ENCODE measurements around the gene GALNT9. TPM values are rescaled to one million over a fixed set of nuclear protein-coding genes. Genes with fewer than 3 reads are reported as not detected.

GALNT9 gene
- total and polyA plus RNA-seq, 2 experiments from 2014 or later: 0.33 to 1.4 TPM

GRCh38 chr12:132270969-132271754 is 58.2 kb downstream of the GALNT9 start:
- WGBS, 2 experiments (ENCODE audit: low coverage in 1 of 2, low lambda C conversion rate in 2 of 2, missing lambda C conversion rate in 2 of 2): 44 to 59% methylated on average over 28 to 41 of the region's 41 CpGs
- no peaks in the 10 kb centered on the region for H3K4me1 ChIP-seq (ENCODE audit: insufficient read depth)
- DNase-seq: no peak
- in situ Hi-C loops (cut with MboI): no loop called here
- no peaks in the 10 kb centered on the region for H3K9me2 ChIP-seq (ENCODE audit: insufficient read depth)
- H3K9ac ChIP-seq: no peak overlapping the region
- H3K4me2 ChIP-seq (ENCODE audit: unreplicated experiment): no peak overlapping the region
- no peaks in the 10 kb centered on the region for H3F3A ChIP-seq (ENCODE audit: insufficient read depth)
- no peaks in the 10 kb centered on the region for H3K36me3 ChIP-seq (ENCODE audit: low read depth)
- no peaks in the 10 kb centered on the region for H3K79me2 ChIP-seq (ENCODE audit: insufficient read depth)
- H4K20me1 ChIP-seq (ENCODE audit: insufficient read depth): no peaks in the 10 kb centered on the region
- peaks cover 29% of the 10 kb centered on the region for H3K27me3 ChIP-seq (replicated peaks; ENCODE audit: insufficient read depth)
- H3K4me3 ChIP-seq: no peak overlapping the region
- H3K9me3 ChIP-seq (ENCODE audit: low read depth): no peaks in the 10 kb centered on the region
- no peak overlapping the region for H3K27ac ChIP-seq
- TF ChIP-seq EZH2phosphoT487 (IDR thresholded peaks at IDR 0.05; ENCODE audit: insufficient read depth, low read depth): no peak
- no peak for TF ChIP-seq EZH2 (IDR thresholded peaks at IDR 0.05; ENCODE audit: insufficient read depth, poor library complexity, severe bottlenecking)
- no peak overlapping the region for H2AFZ ChIP-seq

DNA sequence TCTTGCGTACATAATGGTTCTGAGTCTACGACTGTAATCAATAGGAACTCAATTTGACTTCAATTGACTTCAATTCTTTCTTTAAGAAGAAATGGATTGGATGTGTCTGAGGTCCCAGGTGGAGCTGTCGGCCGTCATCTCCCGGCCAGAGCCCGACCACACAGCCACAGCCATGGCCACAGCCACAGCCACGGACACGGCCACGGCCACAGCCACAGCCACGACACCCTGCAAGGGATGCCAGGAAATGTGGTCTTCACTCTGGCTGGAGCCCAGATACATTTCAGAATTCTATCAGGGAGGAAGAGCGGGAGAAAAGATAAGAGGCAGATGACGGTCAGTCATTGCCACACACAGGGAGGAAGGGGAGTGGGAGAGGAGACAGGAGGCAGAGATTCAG is 58.9 kb downstream of the GALNT9 start:
- H3K9me3 ChIP-seq (ENCODE audit: low read depth): no peaks in the 10 kb centered on the region
- H4K20me1 ChIP-seq (ENCODE audit: insufficient read depth): no peaks in the 10 kb centered on the region
- no peaks in the 10 kb centered on the region for H3K4me1 ChIP-seq (ENCODE audit: insufficient read depth)
- H3K79me2 ChIP-seq (ENCODE audit: insufficient read depth): no peaks in the 10 kb centered on the region
- H3K9me2 ChIP-seq (ENCODE audit: insufficient read depth): no peaks in the 10 kb centered on the region
- no peaks in the 10 kb centered on the region for H3F3A ChIP-seq (ENCODE audit: insufficient read depth)
- TF ChIP-seq EZH2phosphoT487 (IDR thresholded peaks at IDR 0.05; ENCODE audit: insufficient read depth, low read depth) (no peak), EZH2 (IDR thresholded peaks at IDR 0.05; ENCODE audit: insufficient read depth, poor library complexity, severe bottlenecking) (no peak)
- H3K27ac ChIP-seq: no peak overlapping the region
- in situ Hi-C loops (cut with MboI): no loop called here
- WGBS, 2 experiments (ENCODE audit: low coverage in 1 of 2, low lambda C conversion rate in 2 of 2, missing lambda C conversion rate in 2 of 2): 54 to 58% methylated on average over 12 of the region's 12 CpGs
- H3K36me3 ChIP-seq (ENCODE audit: low read depth): no peaks in the 10 kb centered on the region
- DNase-seq: no peak
- no peak overlapping the region for H3K4me3 ChIP-seq
- H3K9ac ChIP-seq: no peak overlapping the region
- no peak overlapping the region for H2AFZ ChIP-seq
- H3K4me2 ChIP-seq (ENCODE audit: unreplicated experiment): no peak overlapping the region
- H3K27me3 ChIP-seq (replicated peaks; ENCODE audit: insufficient read depth): peaks cover 29% of the 10 kb centered on the region

- Histone ChIP-seq H3F3A (ENCODE audit: insufficient read depth) (no peaks in the 10 kb centered on the region), H3K27me3 (replicated peaks; ENCODE audit: insufficient read depth) (peaks cover 29% of the 10 kb centered on the region), H3K9me3 (ENCODE audit: low read depth) (no peaks in the 10 kb centered on the region), H3K9ac (no peak overlapping the region), H3K36me3 (ENCODE audit: low read depth) (no peaks in the 10 kb centered on the region), H3K4me3 (no peak overlapping the region), H4K20me1 (ENCODE audit: insufficient read depth) (no peaks in the 10 kb centered on the region), H3K27ac (no peak overlapping the region), H3K79me2 (ENCODE audit: insufficient read depth) (no peaks in the 10 kb centered on the region), H2AFZ (no peak overlapping the region), H3K4me2 (ENCODE audit: unreplicated experiment) (no peak overlapping the region), H3K9me2 (ENCODE audit: insufficient read depth) (no peaks in the 10 kb centered on the region), H3K4me1 (ENCODE audit: insufficient read depth) (no peaks in the 10 kb centered on the region)
- in situ Hi-C loops (cut with MboI): no loop called here
- DNase-seq: no peak
- TF ChIP-seq EZH2 (IDR thresholded peaks at IDR 0.05; ENCODE audit: insufficient read depth, poor library complexity, severe bottlenecking) (no peak), EZH2phosphoT487 (IDR thresholded peaks at IDR 0.05; ENCODE audit: insufficient read depth, low read depth) (no peak)
- 63 to 65% methylated on average over 33 to 44 of the region's 44 CpGs for WGBS, 2 experiments (ENCODE audit: low coverage in 1 of 2, low lambda C conversion rate in 2 of 2, missing lambda C conversion rate in 2 of 2)
Observed at GRCh38 chr12:132269271-132269968, 60.0 kb downstream of the GALNT9 start.

GRCh38 chr12:132268674-132269073 is 60.7 kb downstream of the GALNT9 start:
- no peak overlapping the region for H2AFZ ChIP-seq
- H3K4me3 ChIP-seq: no peak overlapping the region
- TF ChIP-seq EZH2 (IDR thresholded peaks at IDR 0.05; ENCODE audit: insufficient read depth, poor library complexity, severe bottlenecking): no peak
- no peak for TF ChIP-seq EZH2phosphoT487 (IDR thresholded peaks at IDR 0.05; ENCODE audit: insufficient read depth, low read depth)
- no peak overlapping the region for H3K27ac ChIP-seq
- in situ Hi-C loops (cut with MboI): no loop called here
- no peaks in the 10 kb centered on the region for H3K36me3 ChIP-seq (ENCODE audit: low read depth)
- H4K20me1 ChIP-seq (ENCODE audit: insufficient read depth): no peaks in the 10 kb centered on the region
- H3K9me2 ChIP-seq (ENCODE audit: insufficient read depth): no peaks in the 10 kb centered on the region
- no peaks in the 10 kb centered on the region for H3K4me1 ChIP-seq (ENCODE audit: insufficient read depth)
- H3K4me2 ChIP-seq (ENCODE audit: unreplicated experiment): no peak overlapping the region
- H3K9ac ChIP-seq: no peak overlapping the region
- no peaks in the 10 kb centered on the region for H3K9me3 ChIP-seq (ENCODE audit: low read depth)
- 67 to 72% methylated on average over 10 to 26 of the region's 26 CpGs for WGBS, 2 experiments (ENCODE audit: low coverage in 1 of 2, low lambda C conversion rate in 2 of 2, missing lambda C conversion rate in 2 of 2)
- no peaks in the 10 kb centered on the region for H3F3A ChIP-seq (ENCODE audit: insufficient read depth)
- peaks cover 25% of the 10 kb centered on the region for H3K27me3 ChIP-seq (replicated peaks; ENCODE audit: insufficient read depth)
- no peak for DNase-seq
- no peaks in the 10 kb centered on the region for H3K79me2 ChIP-seq (ENCODE audit: insufficient read depth)
